Colonic mucosa (tissue), 4 donors: ENCODE data around the gene MYO16. TPM values are rescaled to one million over a fixed set of nuclear protein-coding genes. Genes with fewer than 3 reads are reported as not detected.

Experiments used
- DNase-seq: peaks from one replicate; pipeline ENCODE4 v3.0.0-alpha.2; 2020
- H3K27ac ChIP-seq: fragments of 200-600 bp; one replicate; pipeline ENCODE4 v1.8.0; 2021
- H3K27me3 ChIP-seq: fragments of 200-600 bp; one replicate; pipeline ENCODE4 v1.8.0; 2021
- H3K36me3 ChIP-seq: fragments of 200-600 bp; one replicate; pipeline ENCODE4 v1.8.0; 2021
- H3K4me1 ChIP-seq: fragments of 200-600 bp; one replicate; pipeline ENCODE4 v1.8.0; 2021; ENCODE audit warnings: mild to moderate bottlenecking
- H3K4me3 ChIP-seq: fragments of 200-600 bp; one replicate; pipeline ENCODE4 v1.8.0; 2021
- H3K9ac ChIP-seq, 2 donors: one replicate each; pipeline ENCODE4 v1.7.0; 2013; ENCODE audit warnings: control low read depth in 2 of 2, low read depth in 2 of 2, low read length in 2 of 2
- H3K9me3 ChIP-seq: fragments of 200-600 bp; one replicate; pipeline ENCODE4 v1.8.0; 2021
- CTCF ChIP-seq: fragments of 200-600 bp; IDR thresholded peaks from one replicate; pipeline ENCODE4 v1.8.0; 2022; ENCODE audit warnings: antibody characterized with exemption, mild to moderate bottlenecking
- intact Hi-C: fragments of 100-400 bp; cut with DNase I; formaldehyde crosslinking; loops from one replicate; pipeline ENCODE4 v1.14.1; 2022
- total RNA-seq, 2 donors: library from RNA; stranded (reverse); fragmentation: NEBNext Ultra II Directional in 1 of 2; extraction: Animal tissue kit (Norgen Biotek cat#: 25700) in 1 of 2; gene quantifications; one replicate each; pipeline ENCODE4 v1.2.1, GENCODE V29; 2021
- donor health status: healthy.
- donor health status: DM: no; HTN: no; CAD: no.
- donor health status: DM: no; HTN: no; CAD: no.

Gene MYO16
- total RNA-seq, 2 donors from 2014 or later = 0.05 TPM; not detected in 1

GRCh38 chr13:108996430-108996829 lies 367.0 kb downstream of the MYO16 start:
- Histone ChIP-seq H3K4me1 (no peaks in the 10 kb centered on the region), H3K27me3 (no peaks in the 10 kb centered on the region), H3K27ac (no peak overlapping the region), H3K9ac (no peak overlapping the region), H3K36me3 (no peaks in the 10 kb centered on the region), H3K9me3 (no peaks in the 10 kb centered on the region), H3K4me3 (no peak overlapping the region)
- DNase-seq = no peak
- intact Hi-C loops = no loop called here
- no peak for TF ChIP-seq CTCF

DNA sequence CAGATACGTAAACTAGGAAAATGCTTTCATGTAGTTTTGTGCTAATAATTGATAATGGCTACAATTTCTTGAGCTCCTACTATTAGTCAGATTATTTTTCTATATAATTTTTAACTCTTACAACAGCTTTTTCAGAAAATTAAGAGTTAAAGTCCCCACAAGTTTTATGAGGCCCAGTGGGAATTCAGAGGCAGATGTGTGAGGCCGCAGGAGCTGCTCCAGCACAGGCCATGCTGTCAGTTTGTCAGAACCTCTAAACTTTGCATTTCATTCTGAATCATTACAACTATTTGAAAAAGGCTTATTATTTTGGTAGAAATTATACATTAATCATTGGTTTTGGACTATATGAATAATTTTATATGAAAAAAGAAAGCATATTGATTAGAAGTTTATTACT lies 370.8 kb downstream of the MYO16 start:
- H3K4me3 ChIP-seq = no peak overlapping the region
- intact Hi-C loops = no loop called here
- no peak overlapping the region for H3K27ac ChIP-seq
- H3K36me3 ChIP-seq = no peaks in the 10 kb centered on the region
- no peaks in the 10 kb centered on the region for H3K4me1 ChIP-seq
- no peak for DNase-seq
- TF ChIP-seq CTCF = no peak
- no peaks in the 10 kb centered on the region for H3K9me3 ChIP-seq
- no peak overlapping the region for H3K9ac ChIP-seq
- no peaks in the 10 kb centered on the region for H3K27me3 ChIP-seq

DNA sequence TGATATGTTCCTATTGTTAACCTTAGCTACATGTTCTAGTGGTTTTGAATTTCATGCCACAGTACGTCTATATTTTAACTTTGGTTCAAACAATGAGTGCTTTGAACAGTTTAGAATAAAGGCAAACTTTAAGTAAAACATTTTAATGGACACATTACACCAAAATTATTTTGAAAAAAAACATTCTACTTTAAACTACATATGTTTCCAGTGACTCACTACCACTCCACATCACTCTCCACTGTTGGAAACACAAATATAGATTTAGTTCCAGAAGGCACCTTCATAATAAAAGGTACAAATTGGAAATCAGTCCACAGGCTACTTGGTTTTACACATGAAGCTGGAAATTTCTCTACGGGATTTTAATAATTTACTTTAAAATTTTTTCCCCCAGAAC lies 373.5 kb downstream of the MYO16 start:
- Histone ChIP-seq H3K4me1 (no peaks in the 10 kb centered on the region), H3K36me3 (no peaks in the 10 kb centered on the region), H3K27me3 (no peaks in the 10 kb centered on the region), H3K9ac (no peak overlapping the region), H3K27ac (no peak overlapping the region), H3K4me3 (no peak overlapping the region), H3K9me3 (no peaks in the 10 kb centered on the region)
- intact Hi-C loops = no loop called here
- no peak for DNase-seq
- TF ChIP-seq CTCF = no peak

GRCh38 chr13:109007946-109008345 lies 378.5 kb downstream of the MYO16 start:
- H3K9ac ChIP-seq = no peak overlapping the region
- intact Hi-C loops = no loop called here
- no peak for TF ChIP-seq CTCF
- H3K9me3 ChIP-seq = no peaks in the 10 kb centered on the region
- no peaks in the 10 kb centered on the region for H3K36me3 ChIP-seq
- H3K27ac ChIP-seq = no peak overlapping the region
- H3K27me3 ChIP-seq = no peaks in the 10 kb centered on the region
- no peaks in the 10 kb centered on the region for H3K4me1 ChIP-seq
- DNase-seq = no peak
- no peak overlapping the region for H3K4me3 ChIP-seq

DNA sequence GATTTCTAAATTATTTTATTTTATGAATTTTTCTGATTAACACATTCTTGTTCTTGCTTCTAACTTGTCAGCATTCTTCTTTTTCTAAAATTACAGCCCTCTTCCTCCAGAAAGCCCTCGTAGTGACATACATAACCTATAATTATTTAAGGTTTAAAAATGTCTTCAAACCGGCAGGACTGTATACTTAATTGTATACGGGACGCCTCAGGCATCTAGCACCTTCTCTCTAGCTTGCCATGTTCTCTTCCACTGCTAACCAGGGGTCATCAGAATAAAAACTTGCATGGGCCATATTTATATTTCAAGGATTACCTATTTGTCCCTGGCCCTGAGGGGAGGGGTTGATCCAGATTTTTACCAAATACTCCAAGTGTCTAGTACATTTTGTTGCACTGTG lies 380.3 kb downstream of the MYO16 start:
- DNase-seq = no peak
- Histone ChIP-seq H3K27me3 (no peaks in the 10 kb centered on the region), H3K27ac (no peak overlapping the region), H3K4me3 (no peak overlapping the region), H3K9ac (no peak overlapping the region), H3K4me1 (no peaks in the 10 kb centered on the region), H3K36me3 (no peaks in the 10 kb centered on the region), H3K9me3 (no peaks in the 10 kb centered on the region)
- intact Hi-C loops = no loop called here
- no peak for TF ChIP-seq CTCF

- H3K9me3 ChIP-seq = no peaks in the 10 kb centered on the region
- H3K4me1 ChIP-seq = no peaks in the 10 kb centered on the region
- no peak overlapping the region for H3K27ac ChIP-seq
- no peak overlapping the region for H3K4me3 ChIP-seq
- no peak for DNase-seq
- TF ChIP-seq CTCF = no peak
- intact Hi-C loops = no loop called here
- H3K27me3 ChIP-seq = no peaks in the 10 kb centered on the region
- H3K36me3 ChIP-seq = no peaks in the 10 kb centered on the region
- H3K9ac ChIP-seq = no peak overlapping the region
These were observed 381.5 kb downstream of the MYO16 start for GRCh38 chr13:109010912-109011311.
